HUES64 (cell line): ENCODE results near the gene CYSLTR2.

Source experiments
- H3K27ac ChIP-seq: 2 replicates; pipeline ENCODE4 v1.7.0; 2013; ENCODE audit warnings: low read depth, low read length, inconsistent platforms
- H3K27me3 ChIP-seq: 2 replicates; pipeline ENCODE4 v1.6.1; 2013; ENCODE audit warnings: mild to moderate bottlenecking, low read length; ENCODE audit not compliant: insufficient read depth
- H3K36me3 ChIP-seq: 2 replicates; pipeline ENCODE4 v1.6.1; 2013; ENCODE audit warnings: mild to moderate bottlenecking, low read length; ENCODE audit not compliant: insufficient read depth
- H3K4me1 ChIP-seq: 2 replicates; pipeline ENCODE4 v1.6.1; 2013; ENCODE audit warnings: mild to moderate bottlenecking, low read length, moderate library complexity; ENCODE audit not compliant: insufficient read depth
- H3K4me3 ChIP-seq: 2 replicates; pipeline ENCODE4 v1.5.1; 2013; ENCODE audit warnings: mild to moderate bottlenecking, low read length, moderate library complexity
- H3K9ac ChIP-seq: 2 replicates; pipeline ENCODE4 v1.6.1; 2013; ENCODE audit warnings: mild to moderate bottlenecking, low read depth, low read length
- H3K9me3 ChIP-seq: 2 replicates; pipeline ENCODE4 v1.6.1; 2013; ENCODE audit warnings: low read depth, low read length; ENCODE audit not compliant: insufficient read depth
- WGBS: fragments of 150-250, 120-280 bp; methylation state at CpG from one replicate; pipeline ENCODE4 v1.1.7; 2013; ENCODE audit warnings: missing lambda C conversion rate; 5-methylcytosine and 5-hydroxymethylcytosine counted together

The CYSLTR2 gene

DNA sequence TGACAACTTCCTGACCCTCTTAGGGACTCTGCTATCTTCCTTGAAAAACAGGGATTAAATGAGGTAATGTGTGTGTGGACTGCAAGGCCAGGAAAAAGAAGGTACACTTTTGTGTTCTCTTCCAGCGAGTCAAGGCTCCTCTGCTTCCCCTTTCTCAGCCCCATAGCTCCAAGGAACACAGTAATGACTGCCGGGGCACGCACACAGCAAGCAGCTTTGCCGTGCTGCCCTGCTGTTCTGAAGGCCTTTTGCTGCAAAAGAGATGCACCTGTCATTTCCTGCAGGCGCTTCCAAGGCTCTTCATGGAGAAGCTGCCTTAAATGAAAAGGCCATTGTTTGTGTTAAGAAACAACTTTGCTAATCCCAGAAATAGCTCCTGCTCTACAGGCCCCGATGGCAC, 84.6 kb downstream of the CYSLTR2 start:
- Histone ChIP-seq H3K4me3 (no peak overlapping the region), H3K9ac (no peak overlapping the region), H3K4me1 (peaks cover 5% of the 10 kb centered on the region; the same call in 1 of the 2 replicates), H3K9me3 (0 out of 2 replicates have a peak, but pooled peaks cover 3% of the 10 kb centered on the region), H3K27me3 (no peaks in the 10 kb centered on the region), H3K36me3 (no peaks in the 10 kb centered on the region), H3K27ac (no peak overlapping the region)
- 80% methylated on average over 6 of the region's 6 CpGs for WGBS

DNA sequence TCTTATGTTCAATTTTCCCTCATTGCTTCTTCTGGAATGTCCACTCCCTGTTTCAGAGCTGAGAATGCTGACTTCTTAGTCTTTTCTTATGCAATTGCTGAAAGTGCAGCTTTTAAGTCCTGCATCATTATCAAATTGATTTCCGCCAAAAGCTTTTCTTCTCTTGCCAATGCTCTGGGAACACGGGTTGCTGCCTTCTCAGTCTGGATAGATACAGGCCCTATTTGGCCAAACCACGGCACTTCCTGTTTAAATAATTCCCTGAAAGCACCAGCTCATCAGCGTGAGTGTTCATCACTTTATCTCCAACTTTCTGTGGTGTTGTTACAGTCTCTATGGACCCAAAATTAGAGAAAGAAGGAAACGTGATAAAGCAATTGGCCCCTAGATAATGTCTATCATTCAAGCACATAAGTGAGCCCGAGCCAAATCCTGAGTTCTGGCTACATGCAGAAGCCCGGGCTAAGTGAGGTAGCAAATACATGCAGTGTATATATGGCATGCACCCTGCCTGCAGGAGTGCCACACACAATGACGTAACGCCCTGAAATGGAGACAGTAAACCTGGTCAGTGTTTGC, 85.7 kb downstream of the CYSLTR2 start:
- no peak overlapping the region for H3K9ac ChIP-seq
- no peak overlapping the region for H3K4me3 ChIP-seq
- H3K36me3 ChIP-seq, result no peaks in the 10 kb centered on the region
- 91% methylated on average over 9 of the region's 9 CpGs for WGBS
- no peaks in the 10 kb centered on the region for H3K9me3 ChIP-seq
- peaks cover 5% of the 10 kb centered on the region; the same call in 1 of the 2 replicates for H3K4me1 ChIP-seq
- no peaks in the 10 kb centered on the region for H3K27me3 ChIP-seq
- H3K27ac ChIP-seq, result no peak overlapping the region

DNA sequence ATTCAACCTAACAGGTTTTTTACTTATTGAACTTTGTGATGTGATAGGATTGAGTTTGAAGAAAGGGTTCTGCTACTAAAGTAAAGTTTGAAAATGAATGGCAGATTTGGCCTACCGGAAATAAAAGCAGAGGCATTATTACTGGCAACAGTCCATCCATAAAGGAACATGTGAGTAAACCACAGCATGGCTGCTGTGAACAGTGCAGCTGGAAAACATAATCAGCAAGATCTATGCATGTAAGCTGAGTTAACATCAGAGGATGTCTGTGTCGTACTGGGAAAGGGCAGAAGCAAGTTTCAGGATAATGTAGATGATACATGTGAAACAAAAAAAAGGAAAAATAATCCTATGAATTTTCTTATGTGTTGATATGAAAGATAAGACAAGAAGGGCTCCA, 87.6 kb downstream of the CYSLTR2 start:
- Histone ChIP-seq H3K9ac (no peak overlapping the region), H3K27ac (no peak overlapping the region), H3K9me3 (no peaks in the 10 kb centered on the region), H3K36me3 (no peaks in the 10 kb centered on the region), H3K27me3 (no peaks in the 10 kb centered on the region), H3K4me1 (no peaks in the 10 kb centered on the region), H3K4me3 (no peak overlapping the region)
- 91% methylated on average over 2 of the region's 2 CpGs for WGBS

DNA sequence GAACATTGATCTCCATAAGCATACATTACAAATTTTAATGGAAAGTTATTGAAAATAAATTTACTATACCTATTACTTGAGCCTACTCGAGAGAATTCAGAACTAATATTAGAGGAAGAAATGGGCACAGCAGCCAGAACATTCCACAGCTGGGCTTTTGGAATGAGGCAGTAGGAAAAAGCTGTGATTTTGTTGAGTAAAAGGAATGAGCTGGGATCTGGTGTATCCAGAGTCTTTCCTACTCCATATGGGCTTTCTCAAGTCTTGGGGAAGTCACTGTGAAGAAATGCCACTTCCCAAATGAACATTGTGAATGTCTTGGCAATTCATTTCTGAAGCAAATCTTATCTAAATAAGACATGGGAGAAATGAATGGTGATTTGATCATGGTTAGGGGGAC, 93.1 kb downstream of the CYSLTR2 start:
- Histone ChIP-seq H3K9me3 (no peaks in the 10 kb centered on the region), H3K27me3 (no peaks in the 10 kb centered on the region), H3K27ac (no peak overlapping the region), H3K9ac (no peak overlapping the region), H3K4me1 (peaks cover 4% of the 10 kb centered on the region; the same call in 1 of the 2 replicates), H3K4me3 (no peak overlapping the region), H3K36me3 (no peaks in the 10 kb centered on the region)
- WGBS, result 83% methylated on average over 1 of the region's 1 CpG

DNA sequence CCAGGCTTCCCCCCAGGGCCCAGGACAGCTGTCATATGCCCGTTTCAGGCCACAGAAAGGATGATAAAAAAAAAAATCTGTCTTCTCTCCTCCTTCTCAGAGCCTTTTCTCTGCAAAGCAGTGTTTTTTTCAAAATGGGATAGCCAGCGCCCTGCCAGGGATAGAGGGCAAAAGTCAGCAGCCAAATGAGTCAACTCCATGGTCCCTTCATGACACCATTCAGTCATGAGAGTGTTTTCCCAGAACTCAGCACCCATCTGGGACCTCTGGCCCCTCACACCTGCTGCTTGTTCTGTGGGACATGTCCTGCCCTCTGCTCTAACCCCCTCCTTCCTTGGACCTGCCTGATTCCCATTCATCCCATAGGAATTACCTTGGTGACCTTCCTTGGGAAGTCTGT, 95.0 kb downstream of the CYSLTR2 start:
- H3K9ac ChIP-seq, result no peak overlapping the region
- H3K9me3 ChIP-seq, result no peaks in the 10 kb centered on the region
- H3K36me3 ChIP-seq, result no peaks in the 10 kb centered on the region
- H3K27ac ChIP-seq, result no peak overlapping the region
- 88% methylated on average over 2 of the region's 2 CpGs for WGBS
- no peak overlapping the region for H3K4me3 ChIP-seq
- H3K4me1 ChIP-seq, result peaks cover 4% of the 10 kb centered on the region; the same call in 1 of the 2 replicates
- H3K27me3 ChIP-seq, result no peaks in the 10 kb centered on the region

DNA sequence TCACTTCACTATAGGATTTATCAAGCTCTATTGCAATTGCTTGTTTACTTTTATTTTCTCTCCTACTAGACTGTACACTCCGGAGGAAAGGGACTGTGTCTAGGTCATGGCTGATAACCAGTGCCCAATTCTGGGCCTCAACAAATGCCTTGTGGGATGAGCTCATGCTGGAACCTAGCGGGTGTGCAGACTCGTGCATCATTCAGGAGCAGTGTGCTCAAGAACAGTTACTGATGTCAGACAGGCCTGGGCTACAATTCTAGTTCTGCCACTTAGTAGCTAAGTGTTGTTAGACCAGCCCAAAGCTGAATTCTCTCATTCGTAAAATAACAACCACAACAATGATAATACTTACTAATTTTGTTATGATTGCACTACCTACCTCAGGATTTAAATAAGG, 95.4 kb downstream of the CYSLTR2 start:
- Histone ChIP-seq H3K4me3 (no peak overlapping the region), H3K9ac (no peak overlapping the region), H3K9me3 (no peaks in the 10 kb centered on the region), H3K27me3 (no peaks in the 10 kb centered on the region), H3K27ac (no peak overlapping the region), H3K4me1 (peaks cover 4% of the 10 kb centered on the region; the same call in 1 of the 2 replicates), H3K36me3 (no peaks in the 10 kb centered on the region)
- WGBS, result 92% methylated on average over 4 of the region's 4 CpGs

DNA sequence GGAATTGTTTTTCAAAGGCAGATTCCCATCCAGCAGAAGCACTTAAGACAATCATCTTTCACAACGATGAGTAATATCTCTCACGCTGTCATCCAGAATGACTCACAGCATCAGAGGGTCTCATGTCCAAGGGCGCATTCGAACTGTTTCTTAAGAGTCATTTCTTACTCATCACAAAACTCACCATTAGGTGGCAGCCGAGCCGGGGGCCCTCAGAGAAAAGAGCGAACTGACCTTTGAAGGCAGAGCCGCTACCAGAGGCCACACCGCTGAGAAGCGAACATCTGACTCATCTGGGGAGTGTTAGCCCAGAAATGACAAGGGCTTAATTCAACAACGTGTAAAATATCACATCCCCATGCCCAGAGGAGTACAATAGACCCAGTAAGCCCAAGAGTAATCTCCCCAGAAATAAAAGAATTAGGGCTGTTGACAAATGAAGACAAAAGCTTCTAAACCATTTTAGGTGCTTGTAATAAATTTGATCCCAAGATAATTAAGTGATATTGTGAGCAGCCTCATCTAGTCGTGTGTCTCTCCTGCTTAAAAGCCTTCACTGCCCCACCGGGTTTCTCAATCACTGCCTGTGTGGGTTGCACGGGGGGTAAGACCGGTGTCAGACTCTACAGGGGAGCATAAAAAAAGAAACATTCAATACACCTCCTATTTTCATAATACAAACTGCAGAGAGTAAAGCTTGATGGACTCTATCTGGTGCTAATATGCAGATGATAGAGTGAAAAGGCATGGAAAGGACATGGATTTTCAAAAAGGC, 96.2 kb downstream of the CYSLTR2 start:
- Histone ChIP-seq H3K9me3 (no peaks in the 10 kb centered on the region), H3K4me3 (no peak overlapping the region), H3K36me3 (no peaks in the 10 kb centered on the region), H3K27ac (no peak overlapping the region), H3K9ac (no peak overlapping the region), H3K27me3 (no peaks in the 10 kb centered on the region), H3K4me1 (peaks cover 4% of the 10 kb centered on the region; the same call in 1 of the 2 replicates)
- WGBS, result 35% methylated on average over 15 of the region's 15 CpGs

DNA sequence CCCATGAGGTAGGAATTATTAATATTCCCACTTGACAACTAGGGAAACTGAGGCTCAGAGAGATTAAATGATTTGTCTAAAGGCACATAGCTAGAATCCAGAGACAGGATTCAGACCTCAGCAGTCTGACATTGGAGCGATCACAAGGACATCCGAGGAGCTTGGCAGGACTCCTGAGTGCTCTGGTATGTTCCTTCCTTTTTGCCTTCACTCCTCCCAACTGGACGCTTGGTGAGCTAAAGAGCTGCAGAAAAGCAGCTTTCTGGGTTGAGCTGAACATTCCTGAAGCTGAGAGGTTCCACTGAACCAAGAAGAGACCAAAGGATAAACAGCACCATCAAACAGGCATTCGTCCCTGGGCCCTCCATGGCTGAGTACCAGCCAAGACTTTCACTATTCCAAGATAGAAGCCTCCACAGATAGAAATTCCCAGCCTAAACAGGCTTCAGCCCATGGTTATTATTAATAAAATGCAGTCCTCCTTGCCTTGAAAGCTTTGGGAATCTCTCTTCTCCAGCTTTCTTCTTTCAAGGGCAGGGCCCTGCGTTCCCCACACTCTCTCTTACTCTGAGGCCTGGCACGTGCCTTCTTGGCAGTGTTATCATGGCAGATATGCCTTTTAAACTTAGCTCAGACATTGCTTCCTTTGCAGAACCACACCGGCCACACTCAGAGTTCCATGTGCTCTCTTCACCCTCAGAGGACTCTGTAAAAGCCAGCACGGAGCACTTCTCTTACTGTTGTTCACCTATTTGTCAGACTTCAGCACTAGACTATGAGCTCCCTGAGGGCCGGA, 97.1 kb downstream of the CYSLTR2 start:
- Histone ChIP-seq H3K4me1 (peaks cover 4% of the 10 kb centered on the region; the same call in 1 of the 2 replicates), H3K4me3 (no peak overlapping the region), H3K36me3 (no peaks in the 10 kb centered on the region), H3K27me3 (no peaks in the 10 kb centered on the region), H3K9ac (no peak overlapping the region), H3K9me3 (peaks cover 4% of the 10 kb centered on the region; the same call in 1 of the 2 replicates), H3K27ac (no peak overlapping the region)
- 93% methylated on average over 9 of the region's 9 CpGs for WGBS

DNA sequence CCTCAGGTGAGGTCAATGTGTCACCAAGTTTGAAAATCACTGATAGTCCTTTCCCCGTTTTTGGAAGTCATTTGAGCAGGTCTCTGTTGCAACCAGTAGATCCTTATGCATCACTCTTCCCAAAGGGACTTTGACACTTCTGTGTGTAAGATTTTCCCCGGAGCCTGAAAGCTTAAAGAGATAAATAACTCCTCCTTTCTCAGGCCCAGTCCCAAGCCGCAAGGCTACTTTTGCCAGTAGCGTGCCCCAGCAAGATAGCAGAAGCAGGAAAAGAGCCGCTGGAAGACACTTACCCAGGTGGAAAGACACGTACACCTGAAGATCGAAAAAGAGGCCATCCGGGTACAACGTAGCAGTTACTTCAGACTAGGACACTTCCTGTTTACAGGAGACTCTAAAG, 106.9 kb downstream of the CYSLTR2 start:
- no peaks in the 10 kb centered on the region for H3K36me3 ChIP-seq
- H3K27me3 ChIP-seq, result no peaks in the 10 kb centered on the region
- 94% methylated on average over 9 of the region's 9 CpGs for WGBS
- H3K9ac ChIP-seq, result no peak overlapping the region
- no peak overlapping the region for H3K27ac ChIP-seq
- no peak overlapping the region for H3K4me3 ChIP-seq
- peaks cover 4% of the 10 kb centered on the region; the same call in 1 of the 2 replicates for H3K4me1 ChIP-seq
- peaks cover 20% of the 10 kb centered on the region; the same call in 1 of the 2 replicates for H3K9me3 ChIP-seq
